GM10266 (cell line): ENCODE measurements around the gene EMILIN3.

ENCODE experiments used
- DNase-seq: peaks from one replicate; pipeline ENCODE4 v3.0.0; 2012; ENCODE audit errors: extremely low spot score
- CTCF ChIP-seq: IDR thresholded peaks from 2 replicates; pipeline ENCODE4 v1.5.1; 2012; ENCODE audit warnings: mild to moderate bottlenecking, low read depth; ENCODE audit not compliant: control insufficient read depth, insufficient read depth; ENCODE audit errors: missing control alignments

EMILIN3 gene

GRCh38 chr20:41387444-41387851 is 20.8 kb upstream of the EMILIN3 start:
- no peak for DNase-seq
- no peak for TF ChIP-seq CTCF

- no peak for TF ChIP-seq CTCF
- DNase-seq, result no peak
These were observed 20.1 kb upstream of the EMILIN3 start for GRCh38 chr20:41386502-41387427.

GRCh38 chr20:41382791-41383305 is 16.2 kb upstream of the EMILIN3 start:
- DNase-seq, result no peak
- TF ChIP-seq CTCF, result no peak

GRCh38 chr20:41380551-41381193 is 14.1 kb upstream of the EMILIN3 start:
- TF ChIP-seq CTCF, result no peak
- DNase-seq, result no peak

- TF ChIP-seq CTCF, result no peak
- no peak for DNase-seq
These were observed 12.9 kb upstream of the EMILIN3 start for GRCh38 chr20:41379551-41379950.

- no peak for DNase-seq
- no peak for TF ChIP-seq CTCF
These were observed 10.7 kb upstream of the EMILIN3 start for GRCh38 chr20:41377275-41377674.

GRCh38 chr20:41376349-41376748 is 9.7 kb upstream of the EMILIN3 start:
- no peak for TF ChIP-seq CTCF
- no peak for DNase-seq
